ENCODE data around the gene KPNA5. TPM values are rescaled to one million over a fixed set of nuclear protein-coding genes. Genes with fewer than 3 reads are reported as not detected.

KPNA5 gene
- total RNA-seq, 1 experiment from 2014 or later: 12.0 TPM

- ChIA-PET POLR2A (no interaction called here), CTCF (no interaction called here)
- no TSS peak for BruUV-seq (replicated peaks)
- no peaks in the 10 kb centered on the region for H3K36me3 ChIP-seq (ENCODE audit: control insufficient read depth, insufficient read depth, low read length)
- DNase-seq: no peak
- no peaks in the 10 kb centered on the region for H3K27me3 ChIP-seq (replicated peaks; ENCODE audit: control insufficient read depth, insufficient read depth, low read length)
- H3K9me3 ChIP-seq: peaks cover 2% of the 10 kb centered on the region; the same call in 1 of the 2 replicates
- H3K4me1 ChIP-seq: no peaks in the 10 kb centered on the region
- H3K27ac Mint-ChIP-seq (ENCODE audit: unreplicated experiment): no peak overlapping the region
- peaks cover 2% of the 10 kb centered on the region for H3K27me3 Mint-ChIP-seq (ENCODE audit: insufficient read depth, unreplicated experiment)
- no peaks in the 10 kb centered on the region for H3K9me3 Mint-ChIP-seq (ENCODE audit: unreplicated experiment)
- TF ChIP-seq CTCF (IDR thresholded peaks at IDR 0.05; ENCODE audit: insufficient read depth in 1 of 2, low read depth in 1 of 2, low read length in 1 of 2, severe bottlenecking in 1 of 2, unreplicated experiment in 1 of 2): no peak
- peaks cover 6% of the 10 kb centered on the region for H3K36me3 Mint-ChIP-seq (ENCODE audit: insufficient read depth, unreplicated experiment)
- intact Hi-C loops (cut with micrococcal nuclease; ENCODE audit: unreplicated experiment): no loop called here
- H3K4me1 Mint-ChIP-seq (ENCODE audit: low read depth, unreplicated experiment): peaks cover 12% of the 10 kb centered on the region
- H3K4me3 ChIP-seq (ENCODE audit: low read depth, low read length): no peak overlapping the region
- H3K4me3 Mint-ChIP-seq (ENCODE audit: unreplicated experiment): no peak overlapping the region
Measured at GRCh38 chr6:116783852-116784251, 102.8 kb downstream of the KPNA5 start.

Other genes with a start within 250 kb of the KPNA5 start
- not detected in 2 replicates for gene CALHM6, start 219.8 kb upstream of the KPNA5 start, total RNA-seq (2022)
- gene CALHM5, start 169.6 kb upstream of the KPNA5 start, total RNA-seq (2022): 1.1 and 1.3 TPM in 2 replicates
- gene TRAPPC3L, start 135.5 kb upstream of the KPNA5 start, total RNA-seq (2022): not detected in 2 replicates
- gene CALHM4, start 127.5 kb upstream of the KPNA5 start, total RNA-seq (2022): 1.8 and 3.4 TPM in 2 replicates
- 35.0 and 37.9 TPM in 2 replicates for gene RWDD1, start 109.7 kb upstream of the KPNA5 start, total RNA-seq (2022)
- gene RSPH4A, start 64.7 kb upstream of the KPNA5 start, total RNA-seq (2022): 0.20 and 0.23 TPM in 2 replicates
- gene ZUP1, start 12.4 kb upstream of the KPNA5 start, total RNA-seq (2022): 14.0 and 14.3 TPM in 2 replicates
- not detected in 2 replicates for gene FAM162B, start 84.5 kb downstream of the KPNA5 start, total RNA-seq (2022)
- gene GPRC6A, start 147.9 kb downstream of the KPNA5 start, total RNA-seq (2022): 0.41 and 0.81 TPM in 2 replicates
- gene RFX6, start 196.0 kb downstream of the KPNA5 start, total RNA-seq (2022): 1.3 and 1.5 TPM in 2 replicates

All from Caco-2 (cell line).